ENCODE data around the gene F2RL2. TPM values are rescaled to one million over a fixed set of nuclear protein-coding genes. Genes with fewer than 3 reads are reported as not detected.

Gene F2RL2
- total RNA-seq, 1 experiment from 2014 or later = 0.13 TPM

- Histone ChIP-seq H3K27ac (ENCODE audit: low read length) (no peak overlapping the region), H3K4me3 (ENCODE audit: low read depth in 2 of 2, low read length in 2 of 2) (no peak overlapping the region), H3K4me1 (ENCODE audit: control insufficient read depth, insufficient read depth, low read length) (no peaks in the 10 kb centered on the region), H3K27me3 (ENCODE audit: control insufficient read depth, insufficient read depth, low read length) (peaks cover 15% of the 10 kb centered on the region), H3K36me3 (ENCODE audit: control insufficient read depth, insufficient read depth, low read length) (no peaks in the 10 kb centered on the region), H3K9me3 (ENCODE audit: control insufficient read depth, insufficient read depth, low read depth, low read length) (no peaks in the 10 kb centered on the region)
- BruUV-seq (replicated peaks) = no TSS peak
- ChIA-PET POLR2A (no interaction called here), CTCF (no interaction called here)
- ATAC-seq = no peak
- DNase-seq (ENCODE audit: low read depth, low spot score) = no peak
- intact Hi-C loops (cut with micrococcal nuclease; ENCODE audit: unreplicated experiment) (no loop called here), in situ Hi-C loops (cut with HindIII; ENCODE audit: low pct_unique_long_range_greater_than_20kb, low sequenced_read_pairs) (no loop called here)
- TF ChIP-seq POLR2AphosphoS5 (IDR thresholded peaks at IDR 0.05; ENCODE audit: low read depth, low read length) = no peak
Observed at GRCh38 chr5:76576996-76577395, 46.2 kb downstream of the F2RL2 start.

DNA sequence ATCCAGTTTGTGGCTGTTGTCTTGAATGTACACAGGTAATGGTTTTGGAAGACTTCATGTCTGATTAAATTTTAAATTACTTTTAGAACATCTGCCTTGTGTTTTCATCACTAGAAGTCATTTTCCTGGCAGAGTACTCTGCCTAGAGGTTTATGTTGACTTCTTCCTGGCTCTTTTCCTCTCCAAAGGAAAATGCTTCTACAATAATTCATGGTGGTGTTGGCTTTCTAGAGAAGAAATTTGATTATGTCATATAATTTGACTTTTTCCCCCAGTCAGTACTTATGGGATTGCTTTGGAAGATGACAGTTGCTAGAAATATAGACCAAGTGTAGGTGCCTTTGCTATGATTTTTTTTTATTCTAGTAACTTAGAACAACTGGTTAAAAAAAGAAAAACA lies 46.8 kb downstream of the F2RL2 start:
- peaks cover 13% of the 10 kb centered on the region for H3K27me3 ChIP-seq (ENCODE audit: control insufficient read depth, insufficient read depth, low read length)
- TF ChIP-seq, protein P1, sequence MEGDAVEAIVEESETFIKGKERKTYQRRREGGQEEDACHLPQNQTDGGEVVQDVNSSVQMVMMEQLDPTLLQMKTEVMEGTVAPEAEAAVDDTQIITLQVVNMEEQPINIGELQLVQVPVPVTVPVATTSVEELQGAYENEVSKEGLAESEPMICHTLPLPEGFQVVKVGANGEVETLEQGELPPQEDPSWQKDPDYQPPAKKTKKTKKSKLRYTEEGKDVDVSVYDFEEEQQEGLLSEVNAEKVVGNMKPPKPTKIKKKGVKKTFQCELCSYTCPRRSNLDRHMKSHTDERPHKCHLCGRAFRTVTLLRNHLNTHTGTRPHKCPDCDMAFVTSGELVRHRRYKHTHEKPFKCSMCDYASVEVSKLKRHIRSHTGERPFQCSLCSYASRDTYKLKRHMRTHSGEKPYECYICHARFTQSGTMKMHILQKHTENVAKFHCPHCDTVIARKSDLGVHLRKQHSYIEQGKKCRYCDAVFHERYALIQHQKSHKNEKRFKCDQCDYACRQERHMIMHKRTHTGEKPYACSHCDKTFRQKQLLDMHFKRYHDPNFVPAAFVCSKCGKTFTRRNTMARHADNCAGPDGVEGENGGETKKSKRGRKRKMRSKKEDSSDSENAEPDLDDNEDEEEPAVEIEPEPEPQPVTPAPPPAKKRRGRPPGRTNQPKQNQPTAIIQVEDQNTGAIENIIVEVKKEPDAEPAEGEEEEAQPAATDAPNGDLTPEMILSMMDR (IDR thresholded peaks at IDR 0.05) = no peak
- no peak for TF ChIP-seq SIN3A (IDR thresholded peaks at IDR 0.05; ENCODE audit: borderline replicate concordance, insufficient read depth, low read depth, low read length)
- TF ChIP-seq REST (IDR thresholded peaks at IDR 0.05; ENCODE audit: insufficient read depth in 1 of 2, low read depth in 2 of 2, low read length in 1 of 2) = no peak
- no peak for TF ChIP-seq TCF7L2 (IDR thresholded peaks at IDR 0.05; ENCODE audit: low read depth, low read length)
- no peak for TF ChIP-seq POLR2AphosphoS5 (IDR thresholded peaks at IDR 0.05; ENCODE audit: low read depth, low read length)
- intact Hi-C loops (cut with micrococcal nuclease; ENCODE audit: unreplicated experiment) = no loop called here
- no peak overlapping the region for H3K4me3 ChIP-seq (ENCODE audit: low read depth in 2 of 2, low read length in 2 of 2)
- CTCF ChIA-PET = no interaction called here
- H3K4me1 ChIP-seq (ENCODE audit: control insufficient read depth, insufficient read depth, low read length) = no peaks in the 10 kb centered on the region
- no TSS peak for BruUV-seq (replicated peaks)
- POLR2A ChIA-PET = no interaction called here
- DNase-seq (ENCODE audit: low read depth, low spot score) (no peak), ATAC-seq (no peak)
- no peak overlapping the region for H3K27ac ChIP-seq (ENCODE audit: low read length)
- no peaks in the 10 kb centered on the region for H3K36me3 ChIP-seq (ENCODE audit: control insufficient read depth, insufficient read depth, low read length)
- in situ Hi-C loops (cut with HindIII; ENCODE audit: low pct_unique_long_range_greater_than_20kb, low sequenced_read_pairs) = no loop called here
- no peaks in the 10 kb centered on the region for H3K9me3 ChIP-seq (ENCODE audit: control insufficient read depth, insufficient read depth, low read depth, low read length)

GRCh38 chr5:76571559-76571958 lies 51.6 kb downstream of the F2RL2 start:
- Histone ChIP-seq H3K36me3 (ENCODE audit: control insufficient read depth, insufficient read depth, low read length) (no peaks in the 10 kb centered on the region), H3K9me3 (ENCODE audit: control insufficient read depth, insufficient read depth, low read depth, low read length) (no peaks in the 10 kb centered on the region), H3K27ac (ENCODE audit: low read length) (no peak overlapping the region), H3K4me3 (ENCODE audit: low read depth in 2 of 2, low read length in 2 of 2) (no peak overlapping the region), H3K27me3 (ENCODE audit: control insufficient read depth, insufficient read depth, low read length) (peaks cover 26% of the 10 kb centered on the region), H3K4me1 (ENCODE audit: control insufficient read depth, insufficient read depth, low read length) (no peaks in the 10 kb centered on the region)
- POLR2A ChIA-PET = interaction anchor here (0.6 kb wide), 1 partner anchor 461 kb away, joined by 7 read pairs; no protein-coding TSS in a partner anchor
- ATAC-seq (no peak), DNase-seq (ENCODE audit: low read depth, low spot score) (no peak)
- CTCF ChIA-PET = no interaction called here
- in situ Hi-C loops (cut with HindIII; ENCODE audit: low pct_unique_long_range_greater_than_20kb, low sequenced_read_pairs) (no loop called here), intact Hi-C loops (cut with micrococcal nuclease; ENCODE audit: unreplicated experiment) (no loop called here)
- BruUV-seq (replicated peaks) = no TSS peak
- TF ChIP-seq POLR2AphosphoS5 (IDR thresholded peaks at IDR 0.05; ENCODE audit: low read depth, low read length) (no peak), SIN3A (IDR thresholded peaks at IDR 0.05; ENCODE audit: borderline replicate concordance, insufficient read depth, low read depth, low read length) (no peak), REST (IDR thresholded peaks at IDR 0.05; ENCODE audit: insufficient read depth in 1 of 2, low read depth in 2 of 2, low read length in 1 of 2) (no peak), TCF7L2 (IDR thresholded peaks at IDR 0.05; ENCODE audit: low read depth, low read length) (no peak)
- TF ChIP-seq, protein P1 (IDR thresholded peaks at IDR 0.05) = no peak
